NT2/D1 (cell line): ENCODE data around the gene LYRM4.

ENCODE experiments used
- SUZ12 ChIP-seq: IDR thresholded peaks from 2 replicates; pipeline ENCODE4 v1.6.1; 2011; ENCODE audit not compliant: insufficient read length, insufficient read depth; ENCODE audit errors: extremely low read depth
- YY1 ChIP-seq: IDR thresholded peaks from 2 replicates; pipeline ENCODE4 v1.6.1; 2011; ENCODE audit not compliant: insufficient read length, insufficient read depth

DNA sequence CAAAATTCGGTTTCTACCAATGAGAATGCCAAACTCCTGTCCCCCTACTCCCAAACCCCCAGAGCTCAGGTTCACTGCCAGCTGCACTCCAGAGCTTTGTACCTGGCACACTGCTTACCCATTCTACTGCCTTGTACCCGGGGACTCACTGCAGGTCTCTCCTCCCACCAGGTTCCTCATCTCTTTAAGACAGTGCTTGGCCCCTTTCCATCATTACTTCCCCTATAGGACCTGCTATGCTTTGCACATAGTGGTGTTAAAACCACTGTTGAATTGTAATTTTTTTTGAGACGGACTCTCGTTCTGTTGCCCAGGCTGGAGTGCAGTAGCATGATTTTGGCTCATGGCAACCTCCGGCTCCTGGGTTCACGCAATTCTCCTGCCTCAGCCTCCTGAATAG is 25.9 kb downstream of the LYRM4 start:
- TF ChIP-seq YY1 (no peak), SUZ12 (no peak)
